ENCODE measurements around the gene VAV3. TPM values are rescaled to one million over a fixed set of nuclear protein-coding genes. Genes with fewer than 3 reads are reported as not detected.
A peak's percentile ranks its signal among the peaks of the same experiment; 100 is the strongest.

VAV3 gene
- total RNA-seq, 2 donors from 2014 or later, result 18.4 to 21.4 TPM

GRCh38 chr1:107545056-107545577 is 419.9 kb downstream of the VAV3 start:
- WGBS, 2 donors, result 59 to 73% methylated on average over 1 to 2 of the region's 2 CpGs
- intact Hi-C loops (cut with DNase I), result no loop called here
- no peaks in the 10 kb centered on the region for H3K4me1 ChIP-seq
- no peak for TF ChIP-seq POLR2A (IDR thresholded peaks at IDR 0.05)
- TF ChIP-seq, protein P1, sequence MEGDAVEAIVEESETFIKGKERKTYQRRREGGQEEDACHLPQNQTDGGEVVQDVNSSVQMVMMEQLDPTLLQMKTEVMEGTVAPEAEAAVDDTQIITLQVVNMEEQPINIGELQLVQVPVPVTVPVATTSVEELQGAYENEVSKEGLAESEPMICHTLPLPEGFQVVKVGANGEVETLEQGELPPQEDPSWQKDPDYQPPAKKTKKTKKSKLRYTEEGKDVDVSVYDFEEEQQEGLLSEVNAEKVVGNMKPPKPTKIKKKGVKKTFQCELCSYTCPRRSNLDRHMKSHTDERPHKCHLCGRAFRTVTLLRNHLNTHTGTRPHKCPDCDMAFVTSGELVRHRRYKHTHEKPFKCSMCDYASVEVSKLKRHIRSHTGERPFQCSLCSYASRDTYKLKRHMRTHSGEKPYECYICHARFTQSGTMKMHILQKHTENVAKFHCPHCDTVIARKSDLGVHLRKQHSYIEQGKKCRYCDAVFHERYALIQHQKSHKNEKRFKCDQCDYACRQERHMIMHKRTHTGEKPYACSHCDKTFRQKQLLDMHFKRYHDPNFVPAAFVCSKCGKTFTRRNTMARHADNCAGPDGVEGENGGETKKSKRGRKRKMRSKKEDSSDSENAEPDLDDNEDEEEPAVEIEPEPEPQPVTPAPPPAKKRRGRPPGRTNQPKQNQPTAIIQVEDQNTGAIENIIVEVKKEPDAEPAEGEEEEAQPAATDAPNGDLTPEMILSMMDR (IDR thresholded peaks at IDR 0.05), result no peak
- no peaks in the 10 kb centered on the region for H3K9me3 ChIP-seq
- ATAC-seq, result no peak
- H3K27me3 ChIP-seq, result no peaks in the 10 kb centered on the region
- H3K4me3 ChIP-seq, result no peak overlapping the region
- no peaks in the 10 kb centered on the region for H3K36me3 ChIP-seq (replicated peaks in 1 of 2; ENCODE audit: insufficient read depth in 1 of 2, low read depth in 2 of 2)
- DNase-seq, result no peak
- H3K27ac ChIP-seq, result no peak overlapping the region

- 59 to 74% methylated on average over 4 of the region's 4 CpGs for WGBS, 2 donors
- no peaks in the 10 kb centered on the region for H3K4me1 ChIP-seq
Measured at GRCh38 chr1:107544285-107544684, 420.7 kb downstream of the VAV3 start.

DNA sequence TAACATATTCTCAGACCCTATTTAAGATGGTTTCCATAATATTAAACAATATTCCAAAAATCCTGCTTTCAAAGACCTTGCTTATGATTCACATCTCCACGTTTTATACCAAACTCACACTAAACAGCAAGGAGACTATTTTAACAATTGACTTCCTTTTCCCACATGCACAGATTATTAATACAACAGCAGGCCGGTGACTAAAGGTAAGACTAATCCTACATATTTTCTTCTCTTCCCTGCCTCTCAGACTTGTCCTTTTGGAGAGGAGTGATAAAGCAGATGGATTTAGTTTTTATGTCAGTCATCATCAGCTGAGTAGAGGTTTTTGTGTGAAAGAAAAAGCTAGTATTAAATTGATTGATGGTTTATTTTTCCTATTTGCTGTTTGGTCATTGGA is 423.6 kb downstream of the VAV3 start:
- DNase-seq (no peak), ATAC-seq (no peak)
- Histone ChIP-seq H3K4me3 (no peak overlapping the region), H3K27me3 (no peaks in the 10 kb centered on the region), H3K36me3 (replicated peaks in 1 of 2; ENCODE audit: insufficient read depth in 1 of 2, low read depth in 2 of 2) (no peaks in the 10 kb centered on the region), H3K27ac (no peak overlapping the region), H3K4me1 (no peaks in the 10 kb centered on the region), H3K9me3 (no peaks in the 10 kb centered on the region)
- intact Hi-C loops (cut with DNase I), result no loop called here
- TF ChIP-seq POLR2A (IDR thresholded peaks at IDR 0.05), result no peak
- TF ChIP-seq, protein P1 (IDR thresholded peaks at IDR 0.05), result no peak
- 47 to 77% methylated on average over 2 of the region's 2 CpGs for WGBS, 2 donors

More at GRCh38 chr1:107544285-107544684, 420.7 kb downstream of the VAV3 start:
- intact Hi-C loops (cut with DNase I), result no loop called here
- no peak overlapping the region for H3K4me3 ChIP-seq
- no peaks in the 10 kb centered on the region for H3K27me3 ChIP-seq
- H3K36me3 ChIP-seq (replicated peaks in 1 of 2; ENCODE audit: insufficient read depth in 1 of 2, low read depth in 2 of 2), result no peaks in the 10 kb centered on the region
- TF ChIP-seq POLR2A (IDR thresholded peaks at IDR 0.05), result no peak
- TF ChIP-seq, protein P1 (IDR thresholded peaks at IDR 0.05), result no peak
- ATAC-seq, result no peak
- DNase-seq, result no peak
- no peaks in the 10 kb centered on the region for H3K9me3 ChIP-seq
- H3K27ac ChIP-seq, result no peak overlapping the region

DNA sequence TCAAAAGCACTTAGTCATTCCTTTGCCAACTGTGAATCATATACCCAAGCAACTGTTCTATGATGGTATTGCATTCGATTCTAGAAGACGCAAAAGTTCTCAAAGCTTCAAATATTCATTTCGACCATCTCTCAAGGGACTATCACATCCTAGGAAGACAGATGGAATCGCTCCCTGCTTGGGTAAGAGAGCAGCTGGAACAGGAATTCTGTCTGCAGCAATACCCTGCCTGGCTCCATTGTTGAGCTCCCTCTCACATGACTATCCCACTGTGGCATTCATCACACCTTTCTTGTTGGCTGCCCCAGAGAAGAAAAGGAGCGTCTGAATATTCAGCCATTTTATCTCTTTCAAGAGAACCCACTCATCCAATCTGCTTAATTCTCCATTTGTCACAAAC is 426.5 kb downstream of the VAV3 start:
- H3K4me3 ChIP-seq, result no peak overlapping the region
- H3K36me3 ChIP-seq (replicated peaks in 1 of 2; ENCODE audit: insufficient read depth in 1 of 2, low read depth in 2 of 2), result no peaks in the 10 kb centered on the region
- H3K27me3 ChIP-seq, result no peaks in the 10 kb centered on the region
- ATAC-seq (no peak), DNase-seq (no peak)
- H3K27ac ChIP-seq, result no peak overlapping the region
- WGBS, 2 donors, result 63 to 64% methylated on average over 5 of the region's 5 CpGs
- no peaks in the 10 kb centered on the region for H3K9me3 ChIP-seq
- no peaks in the 10 kb centered on the region for H3K4me1 ChIP-seq
- intact Hi-C loops (cut with DNase I), result no loop called here
- TF ChIP-seq, protein P1 (IDR thresholded peaks at IDR 0.05), result no peak
- TF ChIP-seq POLR2A (IDR thresholded peaks at IDR 0.05), result no peak

- no peaks in the 10 kb centered on the region for H3K27me3 ChIP-seq
- intact Hi-C loops (cut with DNase I), result no loop called here
- H3K4me3 ChIP-seq, result no peak overlapping the region
- H3K36me3 ChIP-seq (replicated peaks in 1 of 2; ENCODE audit: insufficient read depth in 1 of 2, low read depth in 2 of 2), result no peaks in the 10 kb centered on the region
- TF ChIP-seq, protein P1 (IDR thresholded peaks at IDR 0.05), result no peak
- TF ChIP-seq POLR2A (IDR thresholded peaks at IDR 0.05), result no peak
- H3K9me3 ChIP-seq, result no peaks in the 10 kb centered on the region
- H3K27ac ChIP-seq, result no peak overlapping the region
- DNase-seq (peak in 1 of 4 donors; percentile 10), ATAC-seq (no peak)
- 53 to 58% methylated on average over 3 of the region's 3 CpGs for WGBS, 2 donors
- no peaks in the 10 kb centered on the region for H3K4me1 ChIP-seq
Measured at GRCh38 chr1:107536266-107536665, 428.7 kb downstream of the VAV3 start.

Measured in body of pancreas (tissue), 4 donors.